Left ventricle myocardium superior (tissue), 1 donor: Measurements from ENCODE around the gene ST6GALNAC3. TPM values are rescaled to one million over a fixed set of nuclear protein-coding genes. Genes with fewer than 3 reads are reported as not detected.
"Not testable (repeated sequence)": the region's sequence is repeated elsewhere in the genome, so short reads cannot be mapped to it uniquely, and the experiment has no call there.

Source experiments
- ATAC-seq: fragments of 200-7000 bp; cut with Tn5 transposase; one replicate; pipeline ENCODE4 v1.9.1; 2020; ENCODE audit warnings: mild to moderate bottlenecking, moderate library complexity
- DNase-seq: peaks from one replicate; pipeline ENCODE4 v3.0.0-alpha.2; 2020
- intact Hi-C: fragments of 100-400 bp; cut with micrococcal nuclease; formaldehyde crosslinking; loops from one replicate; pipeline ENCODE4 v1.11.0; 2022
- long read RNA-seq: library from polyadenylated mRNA; unstranded; transcript quantifications from one replicate; pipeline ENCODE4 v2.0.0, GENCODE V29; 2021
- total RNA-seq: library from RNA; stranded (reverse); fragmentation: NEBNext Ultra II Directional; extraction: Animal tissue kit (Norgen Biotek cat#: 25700); gene quantifications from one replicate; pipeline ENCODE4 v1.2.1, GENCODE V29; 2021
- donor health status: DM: no; HTN: yes; CAD: no; lungs with severe emphysema.

Gene ST6GALNAC3
- 5.9 TPM for total RNA-seq
- long read RNA-seq, partial matches to known transcripts: 0 of 2 reads
- long read RNA-seq, other reads (novel, unspliced or antisense): 2 of 2 reads

DNA sequence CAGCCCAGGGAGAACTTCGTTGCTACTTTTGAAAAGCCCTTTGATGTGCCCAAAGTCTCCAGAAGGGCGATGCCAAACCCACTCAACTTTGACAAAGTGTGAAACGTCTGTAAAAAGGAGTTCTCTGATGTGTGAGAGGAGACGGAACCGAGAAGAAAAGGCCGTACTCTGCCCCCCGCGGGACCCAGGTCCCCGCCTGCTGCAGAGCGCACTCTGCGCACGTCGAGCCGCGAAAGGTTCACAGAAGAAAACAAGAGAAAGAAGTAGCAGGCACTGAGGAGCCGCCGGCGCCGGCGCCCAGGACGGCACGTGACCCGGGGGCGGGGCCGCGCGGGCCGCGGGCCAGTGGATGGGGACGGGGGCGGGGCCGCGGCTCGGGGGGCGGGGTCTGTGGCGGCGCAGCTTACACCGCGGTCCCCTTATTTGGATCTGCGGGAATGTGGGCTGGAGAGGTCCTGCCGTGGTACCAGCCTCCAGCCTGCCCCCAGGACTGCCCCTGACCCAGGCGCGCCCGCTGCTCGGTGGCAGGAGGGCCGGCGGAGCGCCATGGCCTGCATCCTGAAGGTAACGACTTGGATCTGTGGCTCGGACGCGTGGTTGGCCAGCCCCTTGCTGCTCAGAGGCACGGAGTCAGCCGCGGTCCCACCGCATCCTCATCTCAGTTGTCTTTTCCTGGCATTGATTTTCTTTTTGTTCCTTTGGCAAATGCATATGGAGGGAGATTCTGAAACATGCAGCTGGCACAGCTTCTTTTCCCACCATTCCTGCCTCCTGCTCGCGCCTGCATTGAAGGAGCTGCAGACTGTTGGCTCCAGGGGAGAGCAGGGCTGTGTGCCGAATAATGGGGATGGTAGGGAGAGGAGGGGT is at the start of gene ST6GALNAC3:
TSS of gene ST6GALNAC3 (plus strand) at position 426 of the 867 bp plus-strand sequence.
- intact Hi-C loops: no loop called here
- DNase-seq (peak; percentile 88), ATAC-seq (peak; percentile 98)

DNA sequence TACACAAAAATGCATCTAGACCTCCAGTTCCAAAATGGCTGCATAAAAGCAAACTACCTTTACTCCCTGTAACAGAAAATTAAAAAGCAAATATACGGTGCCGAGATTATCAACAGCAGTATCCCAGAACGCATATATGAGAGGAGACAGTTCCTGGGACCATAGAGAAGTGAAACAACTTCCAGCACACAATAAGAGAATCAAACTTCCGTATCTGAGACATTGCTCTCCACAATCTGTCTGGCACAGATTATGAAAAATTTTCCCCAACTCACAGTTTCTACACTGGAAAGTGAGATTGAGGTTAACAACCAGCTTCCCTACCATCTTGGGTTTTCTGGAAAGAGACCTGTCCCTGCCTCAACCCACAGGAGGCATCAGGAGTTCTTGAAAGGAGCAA is 47.2 kb upstream of the ST6GALNAC3 start:
- intact Hi-C loops: no loop called here
- ATAC-seq: no peak
- no peak for DNase-seq

DNA sequence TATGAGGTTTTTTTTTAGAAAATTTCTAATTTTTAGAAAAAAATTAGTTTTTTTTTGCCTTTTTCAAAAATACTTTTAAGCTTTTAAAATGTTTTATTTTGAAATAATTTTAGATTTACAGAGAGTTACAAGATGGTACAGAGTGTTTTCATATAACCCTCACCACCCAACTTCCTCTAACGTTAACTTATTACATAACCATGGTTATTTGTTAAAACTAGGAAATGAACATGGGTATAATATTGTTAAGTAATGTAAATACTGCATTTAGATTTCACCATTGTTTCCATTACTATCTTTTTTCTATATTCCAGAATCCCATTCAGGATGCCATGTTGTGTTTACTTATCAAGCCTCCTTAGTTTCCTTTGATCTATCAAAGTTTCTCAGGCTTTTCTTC is 45.2 kb upstream of the ST6GALNAC3 start:
- intact Hi-C loops: no loop called here
- ATAC-seq (no peak), DNase-seq (no peak)

DNA sequence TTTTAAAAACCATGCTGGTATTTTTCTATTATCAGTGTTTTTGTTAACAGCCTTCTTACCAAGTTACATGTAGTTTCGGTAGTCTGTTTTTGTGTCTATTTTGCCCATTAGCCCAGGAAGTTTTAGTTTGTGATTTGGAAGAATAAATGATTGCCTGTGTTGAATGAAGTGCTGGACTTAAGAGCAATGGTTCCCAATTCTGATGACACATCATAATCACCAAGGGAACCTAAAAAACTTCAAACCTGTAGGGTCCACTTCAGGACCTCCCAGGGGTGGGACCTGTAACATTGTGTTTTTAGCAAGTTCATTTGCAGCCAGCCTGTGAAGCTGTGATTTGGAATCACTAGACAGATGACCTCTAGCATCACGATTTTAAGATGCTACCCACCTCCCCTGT is 43.0 kb upstream of the ST6GALNAC3 start:
- ATAC-seq: no peak
- intact Hi-C loops: no loop called here

DNA sequence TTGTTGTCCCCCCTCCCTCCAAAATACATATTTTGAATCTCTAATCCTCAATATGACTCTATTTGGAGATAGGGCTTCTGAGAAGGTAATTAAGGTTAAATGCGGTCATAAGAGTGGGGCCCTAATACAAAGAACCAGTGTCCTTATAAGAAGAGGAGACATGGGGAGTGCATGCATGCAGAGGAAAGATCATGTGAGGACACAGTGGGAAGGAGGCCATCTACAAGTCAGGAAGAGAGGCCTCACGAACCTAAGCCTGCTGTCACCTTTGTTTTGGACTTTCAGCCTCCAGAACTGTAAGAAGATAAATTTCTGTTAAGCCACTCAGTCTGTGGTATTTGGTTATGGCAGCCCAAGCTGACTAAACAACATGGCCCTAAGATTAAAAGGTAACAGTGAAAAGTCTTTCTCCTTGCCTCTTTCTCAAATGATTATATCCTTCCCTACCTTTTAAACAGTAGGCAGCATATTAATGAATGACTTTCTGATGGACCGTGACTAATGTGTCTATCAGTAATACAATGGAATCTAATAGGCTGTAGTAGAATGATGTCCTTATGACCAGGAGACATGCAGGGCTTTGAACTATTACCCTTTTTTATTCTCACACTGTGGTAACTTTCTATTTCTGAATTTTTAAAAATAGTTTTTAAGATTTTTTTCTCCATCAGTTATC is 40.6 kb upstream of the ST6GALNAC3 start:
- DNase-seq (no peak), ATAC-seq (no peak)
- intact Hi-C loops: no loop called here

More for the DNA sequence above, 43.0 kb upstream of the ST6GALNAC3 start:
- DNase-seq: no peak

DNA sequence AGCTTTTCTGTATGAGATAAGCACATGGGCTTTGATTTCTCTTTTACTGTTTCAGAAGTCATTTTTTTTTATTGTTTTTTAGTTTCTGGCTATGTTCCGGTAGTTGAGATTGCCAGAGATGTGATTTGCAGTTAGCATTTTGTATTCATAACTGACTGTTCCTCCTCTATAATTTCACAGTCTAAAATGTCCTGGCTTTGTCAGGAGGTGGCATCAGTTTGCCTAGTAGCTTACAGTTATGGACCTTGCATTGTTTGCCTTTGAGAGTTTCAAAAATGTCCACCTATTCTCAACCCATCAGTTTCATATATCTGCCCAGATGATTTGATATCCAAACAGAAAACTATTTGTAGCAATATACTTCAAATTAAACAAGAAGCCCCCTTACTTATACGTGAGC is 39.5 kb upstream of the ST6GALNAC3 start:
- intact Hi-C loops: no loop called here
- ATAC-seq (no peak), DNase-seq (no peak)

DNA sequence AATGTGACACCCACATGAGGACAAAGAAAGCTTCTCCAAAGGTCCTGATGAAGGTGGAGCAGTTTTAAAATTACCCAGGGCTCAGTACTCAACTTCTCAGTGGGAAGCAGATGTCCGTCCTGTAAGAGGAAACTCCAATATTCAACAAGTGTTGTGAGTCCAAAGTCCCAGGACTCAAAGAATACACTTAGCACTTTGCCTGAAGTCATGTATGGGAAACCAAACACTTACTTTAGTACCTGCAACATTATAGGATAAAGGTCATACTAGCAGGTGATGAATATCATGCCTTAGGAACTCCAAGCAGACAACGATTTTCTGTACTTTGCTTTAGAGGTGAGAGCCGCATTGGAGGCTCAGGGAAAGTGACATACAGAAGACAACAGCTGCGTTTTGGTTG is 37.2 kb upstream of the ST6GALNAC3 start:
- DNase-seq: no peak
- ATAC-seq: no peak
- intact Hi-C loops: no loop called here

DNA sequence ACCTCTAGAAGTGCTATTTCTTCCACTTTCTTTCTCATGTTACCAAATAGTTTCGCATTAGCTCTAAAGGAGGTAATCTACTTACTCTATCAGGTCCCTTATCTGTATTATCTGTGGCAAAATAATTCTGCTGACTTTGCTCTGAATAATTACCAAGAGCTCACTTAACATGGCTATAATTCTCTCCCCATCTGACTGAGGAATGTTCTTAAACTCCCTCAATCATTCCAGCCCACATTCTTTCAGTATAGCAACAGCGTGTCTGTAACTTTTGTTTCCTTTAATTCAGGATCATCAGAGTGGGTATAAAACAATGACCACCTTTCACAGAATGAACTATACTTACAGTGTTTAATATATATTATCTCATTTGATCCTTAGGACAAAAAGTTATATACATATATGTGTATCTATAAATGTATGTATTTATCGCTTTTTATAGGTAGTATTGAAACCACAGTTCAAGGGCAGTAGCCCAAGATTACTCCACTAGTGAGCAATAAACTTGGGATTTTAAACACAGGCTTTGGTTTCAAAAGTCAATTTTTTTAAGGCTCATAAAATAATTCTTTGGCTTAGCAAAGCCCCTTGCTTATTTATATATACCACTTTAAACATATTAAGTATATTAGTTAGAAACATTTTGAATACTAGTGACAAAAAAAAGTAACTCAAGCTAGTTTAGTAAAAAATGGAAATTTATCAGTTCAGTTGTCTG is 36.1 kb upstream of the ST6GALNAC3 start:
- no peak for DNase-seq
- intact Hi-C loops: no loop called here
- ATAC-seq: no peak

DNA sequence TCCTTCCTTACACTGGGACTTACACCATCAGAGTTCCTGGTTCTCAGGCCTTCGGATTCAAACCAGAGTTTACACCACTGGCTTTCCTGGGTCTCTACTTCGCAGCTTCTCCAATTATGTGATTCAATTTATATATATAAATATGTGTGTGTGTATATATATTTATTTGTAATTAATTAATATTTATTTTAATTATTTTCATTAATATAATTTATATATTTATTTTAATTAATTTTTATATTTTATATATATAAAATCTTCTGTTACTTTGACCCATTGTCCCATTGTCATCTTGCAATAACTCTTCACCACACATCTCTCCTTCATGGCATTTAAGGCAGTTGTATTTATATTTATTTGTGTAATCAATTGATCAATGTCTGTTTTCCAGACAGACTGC is 28.4 kb upstream of the ST6GALNAC3 start:
- intact Hi-C loops: no loop called here
- ATAC-seq: no peak
- DNase-seq: no peak

DNA sequence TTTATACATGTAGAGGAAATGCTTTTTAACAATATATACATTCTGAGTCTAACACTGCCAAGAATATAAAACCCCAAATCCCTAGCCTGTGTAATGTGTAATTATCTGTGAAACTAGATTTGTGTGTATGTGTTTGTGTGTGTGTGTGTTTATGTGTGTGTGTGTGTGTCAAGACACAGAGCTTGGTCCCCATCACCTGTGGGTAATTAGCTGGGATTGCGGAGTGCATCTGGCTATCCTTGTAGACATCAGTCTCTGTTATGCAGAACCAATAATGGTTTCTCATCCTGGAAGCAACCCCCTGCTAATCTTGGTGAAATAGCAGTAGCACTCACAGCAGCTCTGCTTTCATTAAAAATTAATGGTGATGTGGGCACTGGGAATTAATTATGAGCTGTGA is 26.3 kb upstream of the ST6GALNAC3 start:
- no peak for ATAC-seq
- no peak for DNase-seq
- intact Hi-C loops: no loop called here

DNA sequence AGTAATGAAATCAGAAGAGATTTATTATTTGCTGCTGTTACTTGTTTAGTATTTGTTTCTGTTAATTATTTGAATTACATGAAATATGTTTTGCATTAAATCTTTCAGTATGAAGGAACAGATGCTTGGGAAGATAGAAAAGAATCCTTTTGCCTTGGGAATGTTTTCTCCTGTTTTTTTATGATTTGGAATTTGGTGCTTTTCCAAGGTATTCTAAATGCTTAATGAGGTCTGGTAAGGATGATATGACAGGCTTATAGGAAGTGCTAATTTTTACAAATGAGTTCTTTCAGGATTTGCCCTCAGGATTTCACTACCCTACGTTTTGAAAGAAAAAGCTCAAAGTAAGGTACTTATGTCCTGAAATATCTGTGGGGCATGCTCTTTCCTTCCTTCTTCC is 25.6 kb upstream of the ST6GALNAC3 start:
- intact Hi-C loops: no loop called here
- DNase-seq (no peak), ATAC-seq (no peak)

DNA sequence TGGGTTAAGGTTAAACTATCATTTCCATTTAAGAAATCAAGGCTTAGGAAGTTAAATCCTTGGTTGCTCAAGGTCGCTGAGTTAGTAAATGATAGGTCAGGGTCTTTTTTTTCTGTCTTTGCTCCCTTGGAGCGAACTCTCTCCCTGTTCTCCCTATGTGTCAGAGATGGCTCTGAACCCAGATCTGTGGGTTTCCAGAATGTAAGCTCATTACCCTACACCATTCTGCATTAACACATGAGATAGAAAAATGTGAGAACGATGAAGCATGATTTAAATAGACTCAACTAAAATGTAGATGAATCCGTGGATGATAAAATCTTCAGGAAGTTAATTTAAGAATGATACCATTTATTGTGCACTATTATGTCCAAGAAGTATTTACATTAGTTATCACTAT is 25.0 kb upstream of the ST6GALNAC3 start:
- intact Hi-C loops: no loop called here
- DNase-seq: no peak
- no peak for ATAC-seq

DNA sequence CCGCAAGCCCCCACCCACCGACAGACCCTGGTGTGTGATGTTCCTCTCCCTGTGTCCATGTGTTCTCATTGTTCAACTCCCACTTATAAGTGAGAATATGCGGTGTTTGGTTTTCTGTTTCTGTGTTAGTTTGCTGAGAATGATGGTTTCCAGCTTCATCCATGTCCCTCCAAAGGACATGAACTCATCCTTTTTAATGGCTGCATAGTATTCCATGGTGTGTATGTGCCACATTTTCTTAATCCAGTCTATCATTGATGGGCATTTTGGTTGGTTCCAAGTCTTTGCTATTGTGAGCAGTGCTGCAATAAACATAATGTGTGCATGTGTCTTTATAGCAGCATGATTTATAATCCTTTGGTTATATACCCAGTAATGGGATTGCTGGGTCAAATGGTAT is 24.5 kb upstream of the ST6GALNAC3 start:
- not testable (repeated sequence) for DNase-seq, ATAC-seq

DNA sequence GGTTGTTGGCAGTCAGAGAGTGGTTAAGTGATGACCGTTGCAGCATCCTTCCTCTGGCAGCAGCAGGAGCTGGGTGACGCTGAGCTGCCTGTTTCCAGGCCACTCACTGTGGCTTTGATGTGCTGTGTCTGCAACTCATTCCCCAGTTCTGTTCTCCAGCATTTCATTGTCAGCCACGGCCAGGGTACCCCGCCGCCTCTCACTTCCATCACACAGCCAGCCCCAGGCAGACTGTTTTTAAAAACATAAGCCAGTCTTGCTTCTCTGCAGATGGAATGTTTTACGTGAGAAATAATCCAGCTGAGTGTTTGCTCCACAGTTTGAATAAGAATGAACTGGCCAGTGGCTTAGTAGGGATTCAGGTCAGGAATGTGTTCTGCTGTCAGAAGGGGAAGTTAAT is 21.5 kb upstream of the ST6GALNAC3 start:
- DNase-seq (no peak), ATAC-seq (no peak)
- intact Hi-C loops: no loop called here

More for the DNA sequence above, 24.5 kb upstream of the ST6GALNAC3 start:
- intact Hi-C loops: not testable (repeated sequence)

DNA sequence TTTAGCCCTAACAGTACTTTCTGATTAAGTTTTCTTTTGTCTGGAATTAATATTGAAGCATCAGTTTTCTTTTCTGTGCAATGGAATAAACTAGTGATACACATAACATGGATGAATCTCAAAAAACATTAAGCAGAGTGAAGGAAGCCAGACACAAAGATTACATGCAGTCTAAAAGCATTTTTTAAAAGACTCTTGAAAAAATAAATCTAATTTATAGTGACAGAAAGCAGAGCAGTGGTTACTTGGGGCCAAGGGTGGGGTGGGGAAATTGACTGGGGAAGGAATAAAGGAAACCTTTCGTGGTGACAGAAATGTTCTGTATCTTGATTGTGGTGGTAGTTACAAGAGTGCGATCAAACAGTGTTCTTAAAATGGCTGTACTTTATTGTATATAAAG is 20.2 kb upstream of the ST6GALNAC3 start:
- no peak for DNase-seq
- intact Hi-C loops: no loop called here

DNA sequence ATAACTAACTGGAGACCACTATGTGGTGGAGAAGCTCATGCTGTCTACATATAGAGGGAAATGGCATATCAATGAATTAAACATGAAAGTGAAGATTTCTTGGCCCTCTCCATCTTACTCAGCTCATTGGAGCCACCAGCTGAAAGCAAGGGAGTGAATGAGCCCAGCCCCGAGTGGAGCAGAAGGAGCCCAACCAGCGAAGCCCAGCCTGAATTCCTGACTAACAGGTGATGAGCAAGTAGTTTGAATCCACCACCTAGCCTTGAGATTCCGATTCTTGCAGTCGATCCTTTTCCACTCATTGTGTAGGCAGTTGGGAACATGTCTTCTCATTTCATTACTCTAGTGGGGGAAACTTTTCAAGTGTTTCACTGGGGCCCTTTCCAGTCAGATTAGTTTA is 18.6 kb upstream of the ST6GALNAC3 start:
- intact Hi-C loops: no loop called here
- DNase-seq (no peak), ATAC-seq (no peak)

More for the DNA sequence above, 20.2 kb upstream of the ST6GALNAC3 start:
- no peak for ATAC-seq

DNA sequence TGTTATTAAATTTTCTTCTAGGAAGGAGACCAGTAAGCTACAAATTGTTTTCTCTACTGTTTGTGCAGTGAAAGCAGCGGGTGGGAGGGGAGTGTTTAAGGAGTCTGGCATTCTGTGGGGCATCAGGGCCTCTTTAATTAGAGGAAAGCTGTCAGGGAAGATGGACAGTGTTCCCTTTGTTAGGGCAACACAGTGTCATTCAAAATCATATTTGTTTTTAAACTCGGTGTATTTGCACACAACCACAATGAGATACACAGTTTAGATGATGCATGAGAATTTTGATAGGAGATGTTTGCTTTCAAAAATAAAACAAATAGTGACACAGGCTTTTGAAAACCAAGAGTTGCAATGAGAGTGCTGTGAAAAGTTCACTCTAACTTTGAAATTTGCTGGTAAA is 15.1 kb upstream of the ST6GALNAC3 start:
- DNase-seq (no peak), ATAC-seq (no peak)
- intact Hi-C loops: no loop called here

DNA sequence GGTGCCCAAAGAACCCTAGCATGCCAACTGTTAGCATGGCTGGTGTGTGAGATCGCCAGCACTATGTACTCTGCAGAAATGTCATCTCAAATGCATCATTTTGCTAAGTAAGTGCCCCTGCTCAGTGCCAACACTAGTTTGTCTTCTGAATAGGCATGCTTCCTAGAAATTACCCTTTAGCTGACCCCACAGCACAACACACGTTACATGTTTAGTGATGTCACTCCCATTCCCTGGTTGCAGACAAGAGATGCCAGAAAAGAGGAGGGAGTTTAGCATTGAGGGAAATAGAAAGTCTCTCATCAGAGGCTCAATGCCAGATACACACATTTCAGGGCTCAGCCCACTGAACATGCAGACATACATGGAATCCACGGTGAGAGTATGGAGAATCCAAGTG is 9.3 kb upstream of the ST6GALNAC3 start:
- ATAC-seq (no peak), DNase-seq (no peak)
- intact Hi-C loops: no loop called here

DNA sequence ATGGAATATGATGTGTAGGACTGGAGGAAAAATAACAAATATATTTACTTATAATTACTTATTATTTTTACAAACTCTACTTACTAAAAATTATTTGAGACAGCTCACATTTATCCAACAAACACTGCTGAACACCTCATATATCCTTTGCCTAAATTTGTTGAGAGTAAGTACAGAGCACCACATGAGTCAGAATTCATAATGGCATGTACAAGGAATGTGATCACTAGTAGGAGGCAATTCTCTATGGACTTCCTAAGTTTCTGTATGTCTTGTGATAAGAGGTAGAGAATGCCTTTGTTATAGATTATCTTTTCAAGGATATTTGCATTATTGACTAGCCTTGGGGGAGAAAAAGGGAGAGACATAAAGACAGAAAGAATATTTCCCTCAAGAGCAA is 8.2 kb upstream of the ST6GALNAC3 start:
- intact Hi-C loops: no loop called here
- no peak for ATAC-seq
- DNase-seq: no peak

DNA sequence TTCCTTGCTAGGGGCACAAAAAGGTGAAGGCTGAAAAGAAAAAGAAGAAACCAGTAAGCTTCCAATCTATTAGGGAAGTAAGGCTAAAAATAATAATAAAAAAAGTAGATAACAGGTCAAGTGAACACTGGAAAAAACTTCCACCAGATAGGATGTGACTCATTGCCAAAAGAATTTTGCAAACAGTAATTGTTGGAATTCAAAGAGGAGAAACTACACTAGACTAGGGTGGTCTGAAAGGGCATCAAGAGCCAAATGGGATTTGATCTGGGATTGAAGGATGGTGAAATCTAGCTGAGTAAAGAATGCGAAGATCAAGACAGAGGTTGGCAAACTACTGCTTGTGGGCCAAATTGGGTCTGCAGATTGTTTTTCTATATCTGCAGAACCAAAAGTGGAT is 6.0 kb upstream of the ST6GALNAC3 start:
- DNase-seq: no peak
- intact Hi-C loops: no loop called here
- ATAC-seq: no peak
